Measurements from ENCODE around the gene GRIN3B.

GRCh38 chr19:1016647-1017114 is 16.5 kb downstream of the GRIN3B start:
- TF ChIP-seq YY1 (IDR thresholded peaks at IDR 0.05; ENCODE audit: low read depth, low read length) = no peak
- no peak for TF ChIP-seq CTCF (IDR thresholded peaks at IDR 0.05; ENCODE audit: control extremely low read depth in 1 of 3, insufficient read depth in 1 of 3, low read depth in 1 of 3, low read length in 3 of 3)
- no peak for TF ChIP-seq TCF12 (IDR thresholded peaks at IDR 0.05; ENCODE audit: low read depth, low read length)
- no peak for TF ChIP-seq POLR2A (IDR thresholded peaks at IDR 0.05; ENCODE audit: control extremely low read depth in 1 of 2, low read depth in 2 of 2, low read length in 2 of 2)
- 0 out of 2 replicates have a peak, but pooled peaks have one; percentile 17 for TF ChIP-seq POLR2AphosphoS5 (IDR thresholded peaks at IDR 0.05; ENCODE audit: low read depth, low read length)
- no peak for TF ChIP-seq TBP (IDR thresholded peaks at IDR 0.05; ENCODE audit: low read depth, low read length)
- no peak for TF ChIP-seq RFX5 (IDR thresholded peaks at IDR 0.05; ENCODE audit: borderline replicate concordance, low read depth, low read length)
- TF ChIP-seq USF2 (IDR thresholded peaks at IDR 0.05; ENCODE audit: low read length) = 0 out of 2 replicates have a peak, but pooled peaks have one; percentile 3
- no peak for TF ChIP-seq EP300 (IDR thresholded peaks at IDR 0.05; ENCODE audit: borderline replicate concordance in 1 of 2, low read depth in 2 of 2, low read length in 2 of 2)
- TF ChIP-seq CREB1 (IDR thresholded peaks at IDR 0.05) = no peak
- TF ChIP-seq ZNF274 (IDR thresholded peaks at IDR 0.05; ENCODE audit: borderline replicate concordance, extremely low read depth, low read length) = no peak
- no peak for TF ChIP-seq BRCA1 (IDR thresholded peaks at IDR 0.05; ENCODE audit: low read depth, low read length)
- no peak for TF ChIP-seq BCL11A (IDR thresholded peaks at IDR 0.05; ENCODE audit: low read depth in 2 of 2, low read length in 2 of 2)

All from H1 (cell line).